ENCODE measurements around the gene CD300LD. TPM values are rescaled to one million over a fixed set of nuclear protein-coding genes. Genes with fewer than 3 reads are reported as not detected.

CD300LD gene
- total RNA-seq, 4 donors from 2014 or later: not detected

DNA sequence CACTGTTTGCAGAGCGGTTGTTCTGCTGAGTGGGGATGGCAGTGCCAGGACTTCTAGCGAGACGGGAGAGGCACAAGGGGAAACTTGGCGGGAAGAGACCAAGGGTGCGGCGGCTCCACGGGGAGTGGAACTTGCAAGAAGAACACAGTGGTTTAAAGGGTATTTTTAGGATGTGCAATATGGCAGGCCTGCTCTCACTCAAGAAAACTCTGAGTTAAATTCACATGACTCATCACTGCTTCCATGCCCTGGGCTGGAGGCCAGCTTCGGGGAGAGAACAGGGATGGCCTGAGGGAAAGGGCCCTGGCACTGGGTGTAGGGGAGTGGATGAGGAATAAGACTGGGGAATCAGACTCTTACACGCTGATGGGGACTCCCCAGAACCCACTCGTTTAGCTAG lies 13.3 kb upstream of the CD300LD start:
- Histone ChIP-seq H3K27ac (peak overlapping the region; percentile 87), H3K36me3 (no peaks in the 10 kb centered on the region), H3K4me3 (no peak overlapping the region), H3K9me3 (no peaks in the 10 kb centered on the region), H3K27me3 (peaks cover 4% of the 10 kb centered on the region), H3K4me1 (peaks cover 30% of the 10 kb centered on the region)
- DNase-seq (ENCODE audit: low spot score in 2 of 2): peak in 1 of 2 donors; percentile 77
- WGBS: 13% methylated on average over 10 of the region's 10 CpGs
- TF ChIP-seq POLR2AphosphoS5 (IDR thresholded peaks at IDR 0.05) (peak in 1 of 3 donors; percentile 55), POLR2A (IDR thresholded peaks at IDR 0.05) (no peak), EP300 (IDR thresholded peaks at IDR 0.05) (no peak)
- TF ChIP-seq, protein P1, sequence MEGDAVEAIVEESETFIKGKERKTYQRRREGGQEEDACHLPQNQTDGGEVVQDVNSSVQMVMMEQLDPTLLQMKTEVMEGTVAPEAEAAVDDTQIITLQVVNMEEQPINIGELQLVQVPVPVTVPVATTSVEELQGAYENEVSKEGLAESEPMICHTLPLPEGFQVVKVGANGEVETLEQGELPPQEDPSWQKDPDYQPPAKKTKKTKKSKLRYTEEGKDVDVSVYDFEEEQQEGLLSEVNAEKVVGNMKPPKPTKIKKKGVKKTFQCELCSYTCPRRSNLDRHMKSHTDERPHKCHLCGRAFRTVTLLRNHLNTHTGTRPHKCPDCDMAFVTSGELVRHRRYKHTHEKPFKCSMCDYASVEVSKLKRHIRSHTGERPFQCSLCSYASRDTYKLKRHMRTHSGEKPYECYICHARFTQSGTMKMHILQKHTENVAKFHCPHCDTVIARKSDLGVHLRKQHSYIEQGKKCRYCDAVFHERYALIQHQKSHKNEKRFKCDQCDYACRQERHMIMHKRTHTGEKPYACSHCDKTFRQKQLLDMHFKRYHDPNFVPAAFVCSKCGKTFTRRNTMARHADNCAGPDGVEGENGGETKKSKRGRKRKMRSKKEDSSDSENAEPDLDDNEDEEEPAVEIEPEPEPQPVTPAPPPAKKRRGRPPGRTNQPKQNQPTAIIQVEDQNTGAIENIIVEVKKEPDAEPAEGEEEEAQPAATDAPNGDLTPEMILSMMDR (IDR thresholded peaks at IDR 0.05): no peak

DNA sequence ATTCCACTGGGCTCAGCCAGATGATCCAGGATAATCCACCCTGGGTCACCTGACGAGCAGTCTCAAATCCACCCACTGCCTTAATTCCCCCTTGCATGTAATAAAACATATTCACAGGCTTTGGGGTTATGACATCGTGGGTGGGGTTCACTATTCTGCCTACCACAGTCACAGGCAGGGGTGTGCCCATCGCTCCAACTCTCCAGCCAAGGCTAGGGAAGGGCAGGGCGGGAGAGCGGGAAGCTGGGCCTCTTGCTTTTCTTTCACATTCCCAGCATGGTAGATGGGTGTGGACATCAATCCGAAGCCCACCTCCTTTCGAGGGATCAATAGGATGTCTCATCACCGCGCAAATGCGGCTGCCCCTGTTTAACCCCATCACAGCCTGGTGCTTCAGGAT lies 12.7 kb upstream of the CD300LD start:
- no peaks in the 10 kb centered on the region for H3K36me3 ChIP-seq
- H3K9me3 ChIP-seq: no peaks in the 10 kb centered on the region
- H3K4me3 ChIP-seq: no peak overlapping the region
- TF ChIP-seq POLR2A (IDR thresholded peaks at IDR 0.05) (no peak), EP300 (IDR thresholded peaks at IDR 0.05) (no peak), POLR2AphosphoS5 (IDR thresholded peaks at IDR 0.05) (no peak)
- TF ChIP-seq, protein P1 (IDR thresholded peaks at IDR 0.05): no peak
- WGBS: 51% methylated on average over 10 of the region's 10 CpGs
- H3K27ac ChIP-seq: peak overlapping the region; percentile 87
- H3K4me1 ChIP-seq: peaks cover 30% of the 10 kb centered on the region
- no peaks in the 10 kb centered on the region for H3K27me3 ChIP-seq
- no peak for DNase-seq (ENCODE audit: low spot score in 2 of 2)

DNA sequence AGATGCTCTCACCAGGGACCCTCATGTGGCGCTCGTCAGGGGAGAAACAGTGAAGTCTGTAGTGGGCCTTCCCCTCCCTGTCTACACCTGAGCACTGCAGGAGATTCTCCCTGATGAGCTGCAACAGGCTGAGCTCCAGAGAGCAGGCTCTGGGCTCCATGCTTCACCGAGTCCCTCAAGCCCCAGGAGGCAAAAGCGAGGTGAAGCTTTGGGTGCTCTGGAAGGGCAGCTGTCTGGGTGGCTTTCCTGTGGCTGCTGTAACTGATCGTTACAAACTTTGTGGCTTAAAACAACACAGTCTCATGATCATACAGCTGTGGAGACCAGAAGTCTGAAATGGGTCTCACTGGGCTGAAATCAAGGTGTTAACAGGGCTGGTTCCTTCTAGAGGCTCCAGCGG lies 12.1 kb upstream of the CD300LD start:
- Histone ChIP-seq H3K4me1 (peaks cover 32% of the 10 kb centered on the region), H3K9me3 (no peaks in the 10 kb centered on the region), H3K27ac (peak overlapping the region; percentile 87), H3K36me3 (no peaks in the 10 kb centered on the region), H3K27me3 (peaks cover 2% of the 10 kb centered on the region), H3K4me3 (no peak overlapping the region)
- 93% methylated on average over 2 of the region's 6 CpGs for WGBS
- DNase-seq (ENCODE audit: low spot score in 2 of 2): no peak
- TF ChIP-seq, protein P1 (IDR thresholded peaks at IDR 0.05): no peak
- TF ChIP-seq POLR2AphosphoS5 (IDR thresholded peaks at IDR 0.05) (no peak), EP300 (IDR thresholded peaks at IDR 0.05) (no peak), POLR2A (IDR thresholded peaks at IDR 0.05) (no peak)

DNA sequence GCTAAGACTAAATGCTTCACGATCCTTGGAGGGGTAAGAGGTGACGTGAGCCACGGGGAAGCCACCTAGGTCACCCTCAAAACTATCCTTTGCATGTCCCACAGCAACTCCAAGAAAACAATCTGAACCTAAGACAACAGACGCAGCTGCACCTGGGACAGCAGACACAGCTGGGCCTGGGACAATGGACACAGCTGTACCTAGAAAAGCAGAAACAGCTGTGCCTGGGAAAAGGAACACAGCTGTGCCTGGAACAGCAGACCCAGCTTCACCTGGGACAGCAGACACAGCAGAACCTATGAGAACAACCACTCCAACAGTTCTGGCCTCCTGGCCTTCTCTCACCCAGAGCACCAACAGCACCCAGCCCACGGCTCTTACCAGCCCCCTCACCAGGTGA lies 11.7 kb upstream of the CD300LD start:
- no peak for DNase-seq (ENCODE audit: low spot score in 2 of 2)
- Histone ChIP-seq H3K27me3 (peaks cover 6% of the 10 kb centered on the region), H3K36me3 (no peaks in the 10 kb centered on the region), H3K4me3 (no peak overlapping the region), H3K4me1 (peaks cover 37% of the 10 kb centered on the region), H3K27ac (no peak overlapping the region), H3K9me3 (no peaks in the 10 kb centered on the region)
- 88% methylated on average over 5 of the region's 5 CpGs for WGBS
- TF ChIP-seq POLR2A (IDR thresholded peaks at IDR 0.05) (no peak), EP300 (IDR thresholded peaks at IDR 0.05) (no peak), POLR2AphosphoS5 (IDR thresholded peaks at IDR 0.05) (no peak)

DNA sequence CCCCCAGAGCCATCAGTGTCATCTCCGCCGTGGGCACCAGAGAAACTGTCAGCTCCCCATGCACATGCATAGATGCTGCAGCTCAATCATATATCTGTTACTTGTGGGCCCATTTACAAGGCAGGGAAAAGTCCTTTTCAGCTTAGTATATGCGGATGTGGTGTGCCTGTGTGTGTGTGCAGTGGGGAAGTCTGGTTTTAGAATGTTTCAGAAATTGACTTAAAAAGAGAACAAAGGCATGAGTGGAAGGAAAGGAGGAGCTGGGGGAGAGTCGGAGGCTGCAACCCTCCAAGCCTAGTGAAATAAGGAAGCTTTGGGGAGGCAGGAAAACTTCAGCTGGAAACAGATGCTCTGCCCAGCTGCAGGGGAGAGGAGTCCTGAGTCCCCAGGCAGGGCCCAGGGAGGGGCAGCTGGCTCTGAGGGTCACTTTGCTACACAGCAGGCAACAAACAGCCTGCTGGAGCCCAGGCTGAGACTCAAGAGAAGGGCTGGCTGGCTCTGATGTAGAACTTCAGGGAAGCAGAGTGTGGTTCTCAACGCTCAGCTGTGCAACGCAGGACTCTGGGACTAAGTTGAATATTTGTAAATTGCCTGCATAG lies 11.1 kb upstream of the CD300LD start:
- Histone ChIP-seq H3K36me3 (no peaks in the 10 kb centered on the region), H3K9me3 (no peaks in the 10 kb centered on the region), H3K4me3 (no peak overlapping the region), H3K4me1 (peaks cover 38% of the 10 kb centered on the region), H3K27me3 (peaks cover 12% of the 10 kb centered on the region), H3K27ac (no peak overlapping the region)
- 80% methylated on average over 6 of the region's 6 CpGs for WGBS
- TF ChIP-seq EP300 (IDR thresholded peaks at IDR 0.05): no peak
- no peak for TF ChIP-seq POLR2AphosphoS5 (IDR thresholded peaks at IDR 0.05)
- TF ChIP-seq POLR2A (IDR thresholded peaks at IDR 0.05): no peak
- TF ChIP-seq, protein P1 (IDR thresholded peaks at IDR 0.05): no peak
- no peak for DNase-seq (ENCODE audit: low spot score in 2 of 2)
